Fibroblast of pulmonary artery (primary cell): Measurements from ENCODE around the gene PLEKHA6.
A peak's percentile ranks its signal among the peaks of the same experiment; 100 is the strongest.

Experiments used
- DNase-seq: peaks from one replicate; pipeline ENCODE4 v3.0.0-alpha.2; 2010; ENCODE audit warnings: low read depth
- H3K4me3 ChIP-seq: replicated peaks from 2 replicates; pipeline ENCODE4 v1.5.1; 2011; ENCODE audit warnings: low read depth, mild to moderate bottlenecking, control low read depth, low read length, moderate library complexity
- CTCF ChIP-seq: IDR thresholded peaks from 2 replicates; pipeline ENCODE4 v1.5.1; 2011; ENCODE audit warnings: mild to moderate bottlenecking, control low read depth, low read length, inconsistent platforms; ENCODE audit errors: missing control alignments

PLEKHA6 gene

DNA sequence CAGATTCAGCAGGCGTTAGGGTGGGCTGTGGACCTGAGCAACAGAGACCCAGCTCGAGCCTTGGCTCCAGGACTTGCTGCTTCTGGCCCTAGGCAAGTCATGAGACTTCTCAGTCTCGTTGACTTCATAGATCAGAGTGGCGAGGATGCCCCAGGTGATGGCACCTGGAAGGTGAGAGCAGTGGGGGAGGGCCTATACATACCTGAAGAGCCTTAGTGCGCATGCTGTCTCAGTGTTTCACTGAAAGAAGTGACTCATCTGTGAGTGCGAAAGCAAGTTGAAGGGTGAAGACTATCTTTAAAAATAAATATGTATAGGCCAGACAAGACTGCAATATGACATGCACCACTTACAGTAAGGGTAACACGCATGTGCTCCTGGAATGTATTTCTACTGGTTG is 10.1 kb downstream of the PLEKHA6 start:
- DNase-seq = no peak
- no peak for TF ChIP-seq CTCF
- H3K4me3 ChIP-seq = no peak overlapping the region

- TF ChIP-seq CTCF = no peak
- no peak overlapping the region for H3K4me3 ChIP-seq
- peak; percentile 84 for DNase-seq
These were observed 11.0 kb downstream of the PLEKHA6 start for GRCh38 chr1:204348722-204349121.

DNA sequence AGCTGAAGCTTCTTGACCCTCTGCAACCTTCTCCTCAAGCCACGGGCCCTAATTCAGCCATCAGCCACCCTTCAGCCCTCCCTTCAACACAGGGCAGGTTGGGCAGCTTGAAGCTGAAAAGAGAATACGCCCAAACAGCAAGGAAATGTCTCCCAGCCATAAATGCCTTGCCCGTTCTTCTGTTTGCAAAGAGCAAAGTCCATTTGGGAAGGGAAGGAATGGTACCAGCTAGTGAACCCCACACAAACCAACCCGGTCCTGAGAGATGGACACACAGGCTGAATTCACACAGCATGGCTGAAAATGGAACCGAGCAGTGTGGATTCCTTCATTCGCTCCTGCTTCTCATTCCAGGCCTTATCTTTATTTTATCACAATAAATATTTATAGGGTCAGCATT is 11.5 kb downstream of the PLEKHA6 start:
- no peak for DNase-seq
- no peak overlapping the region for H3K4me3 ChIP-seq

GRCh38 chr1:204345941-204346645 is 13.6 kb downstream of the PLEKHA6 start:
- H3K4me3 ChIP-seq = no peak overlapping the region
- no peak for TF ChIP-seq CTCF
- DNase-seq = no peak

More for the DNA sequence above, 11.5 kb downstream of the PLEKHA6 start:
- TF ChIP-seq CTCF = no peak

GRCh38 chr1:204345438-204345841 is 14.3 kb downstream of the PLEKHA6 start:
- TF ChIP-seq CTCF = no peak
- DNase-seq = no peak
- no peak overlapping the region for H3K4me3 ChIP-seq

- DNase-seq = peak; percentile 24
- H3K4me3 ChIP-seq = no peak overlapping the region
- no peak for TF ChIP-seq CTCF
These were observed 14.9 kb downstream of the PLEKHA6 start for GRCh38 chr1:204344665-204345355.
